ENCODE measurements around the gene HPN.
"Not testable (repeated sequence)": the region's sequence is repeated elsewhere in the genome, so short reads cannot be mapped to it uniquely, and the experiment has no call there.

HPN gene

DNA sequence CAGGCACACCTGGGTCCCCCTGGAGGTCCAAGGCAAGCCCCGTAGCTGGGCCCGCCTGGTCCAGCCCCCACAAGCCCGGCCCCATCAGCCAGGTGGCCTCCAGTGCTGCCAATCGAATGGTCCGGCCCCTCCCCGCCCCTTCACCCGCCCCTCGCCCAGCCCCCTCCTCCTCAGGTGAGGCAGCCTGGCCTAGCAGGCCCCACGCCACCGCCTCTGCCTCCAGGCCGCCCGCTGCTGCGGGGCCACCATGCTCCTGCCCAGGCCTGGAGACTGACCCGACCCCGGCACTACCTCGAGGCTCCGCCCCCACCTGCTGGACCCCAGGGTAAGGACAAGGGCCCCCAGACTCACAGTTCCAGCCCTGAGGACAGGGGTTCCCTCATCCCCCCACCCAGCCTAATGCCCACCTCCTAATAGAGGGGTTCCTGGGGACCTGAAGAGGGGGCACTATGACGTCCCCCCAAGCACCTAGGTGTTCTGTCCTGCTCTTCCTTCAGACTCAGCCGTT is at the start of gene HPN:
Gene HPN (plus strand): TSS at position 174 of the 508 bp plus-strand sequence. CDS start 786 bp downstream, outside the sequence.
- peak; percentile 83 for DNase-seq (ENCODE audit: low spot score)

DNA sequence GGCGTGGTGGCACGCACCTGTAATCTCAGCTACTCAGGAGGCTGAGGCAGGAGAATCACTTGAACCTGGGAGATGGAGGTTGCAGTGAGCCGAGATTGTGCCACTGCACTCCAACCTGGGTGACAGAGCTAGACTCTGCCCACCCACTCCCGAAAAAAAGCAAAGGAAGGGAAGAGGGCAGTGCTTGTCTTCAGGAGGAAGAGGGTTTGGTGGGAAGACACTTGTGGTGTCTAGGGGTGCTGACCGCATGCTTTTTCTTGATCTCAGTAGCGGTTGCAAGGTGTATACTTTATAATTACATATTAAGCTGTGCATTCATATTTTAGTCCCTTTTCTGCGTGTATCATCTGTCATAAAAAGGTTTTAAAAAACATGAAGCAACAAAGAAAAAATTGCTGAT is 48.9 kb upstream of the HPN start:
- DNase-seq (ENCODE audit: low spot score): not testable (repeated sequence)

DNA sequence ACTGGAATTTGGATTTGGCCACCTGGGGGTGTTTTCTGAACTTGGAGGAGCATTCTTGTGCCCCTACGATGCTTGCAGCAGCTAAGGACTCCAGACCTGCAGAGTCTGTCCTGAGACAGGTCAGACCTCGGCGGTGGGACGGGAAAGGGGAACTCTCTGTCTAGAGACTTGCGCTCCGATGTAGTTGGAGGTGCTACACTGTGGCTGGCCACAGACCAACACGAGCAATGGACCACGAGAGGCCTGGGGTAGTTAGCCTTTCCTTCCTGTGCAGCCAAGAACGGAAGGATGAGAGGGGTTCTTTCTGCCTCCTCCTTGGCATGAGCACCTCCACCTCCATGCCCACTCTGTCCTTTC is 47.3 kb upstream of the HPN start:
- DNase-seq (ENCODE audit: low spot score): no peak

DNA sequence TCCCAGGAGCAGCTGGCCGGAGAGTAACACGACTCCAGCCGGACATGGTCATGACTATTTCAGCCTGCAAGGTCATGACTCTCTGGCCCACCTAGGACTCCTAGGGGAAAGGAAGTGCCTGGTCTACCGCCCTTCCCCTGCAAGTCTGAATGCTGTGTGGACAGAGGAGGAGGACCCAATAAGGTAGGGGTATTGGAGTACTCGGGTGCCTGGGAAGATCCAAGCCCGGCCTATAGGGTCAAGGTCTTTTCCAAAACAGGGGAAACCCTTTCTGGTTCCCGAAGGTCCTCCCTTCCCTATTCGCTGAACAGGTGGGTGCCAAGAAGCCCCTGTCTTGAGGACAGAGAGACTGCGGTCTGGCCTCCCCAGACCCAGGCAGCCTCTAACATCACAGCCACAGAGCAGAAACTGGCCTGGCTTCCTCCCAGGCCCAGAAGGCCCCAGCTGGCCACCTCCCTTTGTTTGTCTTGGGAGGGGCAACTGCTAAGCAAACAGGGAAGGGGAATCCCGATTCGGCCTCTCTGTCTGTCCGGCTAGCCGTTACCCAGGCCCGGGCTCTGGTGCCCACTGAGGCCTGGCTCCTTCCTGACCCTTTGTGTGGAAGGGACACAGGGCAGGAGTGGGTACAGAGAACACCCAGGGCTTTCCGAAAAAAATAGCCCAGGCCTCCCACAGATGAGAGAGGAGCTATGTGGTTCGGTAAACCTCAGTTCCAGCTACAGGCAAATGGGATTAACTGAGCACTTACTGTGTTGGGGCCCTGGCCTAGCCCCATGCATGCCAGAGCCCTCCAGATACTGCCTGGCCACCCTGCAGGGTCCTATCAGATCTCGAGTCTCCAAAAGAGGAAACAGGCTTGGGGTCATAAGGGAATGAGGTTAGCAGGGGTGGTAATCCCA is 46.6 kb upstream of the HPN start:
- peak; percentile 87 for DNase-seq (ENCODE audit: low spot score)

DNA sequence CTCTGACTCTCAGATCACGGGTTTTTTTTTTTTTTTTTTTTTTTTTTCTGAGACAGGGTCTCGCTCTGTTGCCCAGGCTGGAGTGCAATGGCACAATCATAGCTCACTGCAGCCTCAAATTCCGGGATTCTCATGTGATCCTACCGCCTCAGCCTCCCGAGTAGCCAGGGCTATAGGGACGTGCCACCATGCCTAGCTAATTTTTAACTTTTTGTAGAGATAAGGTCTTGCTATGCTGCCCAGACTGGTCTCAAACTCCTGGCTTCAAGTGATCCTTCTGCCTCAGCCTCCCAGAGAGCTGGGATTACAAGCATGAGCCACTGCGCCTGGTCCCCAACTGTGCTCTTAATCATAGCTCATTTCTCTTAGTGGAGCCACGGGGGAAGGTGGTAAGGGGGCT is 46.0 kb upstream of the HPN start:
- DNase-seq (ENCODE audit: low spot score): no peak

DNA sequence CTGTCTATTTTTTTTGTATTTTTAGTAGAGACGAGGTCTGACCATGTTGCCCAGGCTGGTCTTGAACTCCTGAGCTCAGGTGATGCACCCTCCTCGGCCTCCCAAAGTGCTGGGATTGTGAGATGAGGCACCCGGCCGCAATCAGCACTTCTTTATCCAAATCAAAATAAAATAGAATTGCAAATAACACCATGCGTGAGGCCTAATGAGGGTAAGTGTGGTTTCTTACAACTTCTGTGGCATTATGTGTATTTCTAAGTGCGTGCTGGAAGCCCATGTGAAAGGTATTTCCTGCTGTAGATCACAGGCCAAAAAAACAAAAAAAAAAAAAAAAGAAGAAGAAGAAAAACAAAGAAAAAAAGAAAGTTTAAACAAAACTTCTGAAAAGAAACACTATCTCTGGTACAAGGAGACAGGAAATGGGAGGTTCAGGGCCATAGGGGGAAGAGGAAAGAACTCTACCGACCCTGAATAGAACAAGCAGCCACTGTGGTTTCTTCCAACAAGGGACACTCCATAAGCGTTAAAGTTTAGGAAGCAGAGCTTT is 44.4 kb upstream of the HPN start:
- no peak for DNase-seq (ENCODE audit: low spot score)

DNA sequence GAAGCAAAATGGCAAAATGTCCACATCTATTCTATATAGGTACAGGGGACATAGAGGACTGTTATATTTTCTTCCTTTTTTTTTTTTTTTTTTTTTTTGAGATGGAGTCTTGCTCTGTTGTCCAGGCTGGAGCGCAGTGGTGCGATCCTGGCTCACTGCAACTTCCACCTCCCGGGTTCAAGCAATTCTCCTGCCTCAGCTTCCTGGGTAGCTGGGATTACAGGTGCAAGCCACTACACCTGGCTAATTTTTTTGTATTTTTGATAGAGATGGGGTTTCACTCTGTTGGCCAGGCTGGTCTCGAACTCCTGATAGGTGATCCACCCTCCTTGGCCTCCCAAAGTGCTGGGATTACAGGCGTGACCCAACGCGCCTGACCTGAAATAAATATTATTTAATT is 43.3 kb upstream of the HPN start:
- not testable (repeated sequence) for DNase-seq (ENCODE audit: low spot score)

DNA sequence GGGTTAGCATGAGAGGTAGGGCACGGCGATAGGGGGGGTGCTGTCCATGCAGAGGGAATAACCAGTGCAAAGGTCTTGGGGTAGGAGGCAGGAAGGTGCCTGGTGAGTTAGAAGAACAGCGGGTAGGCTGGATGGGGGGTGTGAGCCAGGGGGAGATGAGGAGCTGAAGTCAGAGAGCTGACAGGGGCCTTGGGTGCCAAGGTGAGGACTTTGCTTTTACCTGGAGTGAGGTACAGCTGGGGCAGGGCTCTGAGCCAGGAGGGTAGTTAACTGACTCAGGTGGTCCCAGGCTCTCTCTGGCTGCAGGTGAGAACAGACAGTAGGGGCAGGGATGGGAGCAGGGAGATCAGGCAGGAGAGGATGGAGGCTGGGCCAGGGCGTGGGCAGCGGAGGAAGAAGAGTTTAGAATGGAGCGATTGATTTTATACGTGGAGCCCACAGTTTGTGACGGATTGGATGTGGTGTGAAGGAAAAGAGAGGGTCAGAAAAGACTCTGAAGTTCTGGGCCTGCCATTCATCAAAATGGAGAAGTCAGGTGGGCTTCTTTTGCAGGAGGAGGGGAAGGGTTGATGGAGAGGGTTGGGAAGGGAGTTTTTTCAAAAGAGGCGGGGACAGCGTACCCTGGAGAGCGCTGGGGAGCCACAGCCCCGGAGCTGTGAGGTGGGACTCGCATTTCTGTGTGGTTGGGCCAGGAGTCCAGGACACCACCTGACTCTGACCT is 42.6 kb upstream of the HPN start:
- DNase-seq (ENCODE audit: low spot score): peak; percentile 75

DNA sequence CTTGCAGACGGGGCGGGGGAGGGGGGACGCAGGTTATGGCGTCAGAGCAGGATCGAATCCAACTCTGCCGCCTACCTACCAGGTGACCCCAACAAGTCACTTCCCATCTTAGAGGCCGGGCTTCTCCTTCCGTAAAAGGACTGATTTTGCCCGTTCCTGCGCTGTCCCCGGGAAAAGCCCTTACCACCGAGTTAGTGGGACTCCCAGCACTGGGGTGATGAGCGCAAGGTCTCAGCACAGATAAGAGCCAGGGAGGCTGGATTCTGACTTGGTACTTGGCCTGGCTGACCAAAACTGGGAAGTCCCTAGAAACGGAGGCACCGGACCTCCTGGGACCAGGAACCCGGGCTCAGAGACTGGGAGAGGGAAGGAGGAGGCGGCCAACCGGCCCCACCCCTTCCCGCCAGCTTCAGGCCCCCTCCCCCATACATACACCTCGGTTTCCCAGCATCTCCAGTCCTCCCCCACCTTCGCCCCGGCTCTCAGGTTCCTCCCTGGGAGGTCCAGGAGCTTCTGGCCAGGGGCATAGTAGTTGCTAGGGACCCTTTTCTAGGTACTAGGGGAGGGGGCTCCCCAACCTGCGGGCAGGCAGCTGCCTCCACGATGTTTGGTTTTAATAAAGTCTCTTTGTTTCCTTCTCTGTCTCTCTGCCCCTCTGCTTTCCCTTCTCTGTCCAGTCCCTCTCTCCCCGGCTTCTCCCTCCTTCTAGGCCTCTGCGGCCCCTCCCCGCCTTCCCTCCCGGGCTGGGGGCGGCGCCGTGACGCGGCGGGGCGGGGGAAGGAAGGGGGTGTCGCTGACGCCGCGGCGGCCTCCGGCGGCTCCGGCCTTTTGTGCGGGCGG is 41.8 kb upstream of the HPN start, which contains the start of gene GRAMD1A:
Gene GRAMD1A (plus strand): TSS at position 826 of the 840 bp plus-strand sequence. CDS start 156 bp downstream, outside the sequence.
- peak; percentile 86 for DNase-seq (ENCODE audit: low spot score)

DNA sequence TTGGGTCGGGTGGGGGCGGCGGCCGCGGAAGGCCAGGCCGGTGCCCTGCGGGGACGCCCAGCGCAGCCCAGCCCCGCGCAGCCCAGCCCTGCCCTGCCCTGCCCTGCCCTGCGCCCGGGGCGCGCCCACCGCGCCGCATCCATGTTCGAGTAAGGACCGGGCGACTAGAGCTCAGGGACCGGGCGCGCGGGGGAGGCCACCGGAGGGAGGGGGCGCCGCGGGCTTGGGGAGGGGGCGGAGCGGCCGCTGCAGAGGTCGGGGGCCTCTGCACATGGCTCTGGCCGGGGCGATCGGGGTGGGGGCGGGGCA is 41.2 kb upstream of the HPN start:
- no peak for DNase-seq (ENCODE audit: low spot score)

DNA sequence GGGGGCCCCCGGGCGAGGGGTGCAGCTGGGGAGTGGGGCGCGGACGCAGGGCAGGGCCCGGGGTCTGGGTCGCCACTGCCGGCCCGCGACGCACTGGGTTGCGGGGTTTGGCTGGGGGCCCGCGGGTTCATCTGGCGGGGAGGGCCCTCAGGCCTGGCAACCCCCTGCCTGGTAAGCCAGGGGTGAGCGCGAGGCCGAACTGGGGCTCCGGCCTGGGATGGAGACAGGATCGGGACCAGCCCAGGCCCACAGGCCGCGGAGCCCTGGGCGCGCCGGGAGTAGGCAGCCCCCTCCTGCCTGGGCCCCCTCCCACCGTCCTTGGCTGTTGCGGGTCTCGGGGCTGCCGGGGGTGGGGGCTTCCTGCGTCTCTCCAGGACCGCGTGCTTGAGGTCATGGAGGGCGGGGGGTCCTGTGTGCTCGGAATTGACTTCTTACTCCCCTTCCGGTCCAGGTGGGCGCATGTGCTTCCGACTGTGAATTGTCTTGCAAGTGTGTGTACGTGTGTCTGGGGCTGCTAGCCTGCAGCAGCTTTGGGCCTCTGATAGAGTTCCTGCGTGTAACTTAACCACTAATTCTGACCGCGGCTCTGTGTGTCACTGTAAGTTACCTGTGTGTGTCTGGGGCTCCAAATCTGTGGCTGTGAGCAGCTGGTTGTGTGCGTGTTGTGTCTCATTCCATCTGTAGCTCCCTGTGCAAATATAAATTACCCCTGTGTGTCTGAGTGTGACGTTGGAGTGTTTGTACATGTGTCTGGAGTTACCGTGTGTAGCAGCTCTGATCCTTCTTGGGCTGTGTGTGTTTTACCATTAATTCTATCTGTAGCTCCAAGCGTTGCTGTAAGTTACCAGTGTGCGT is 40.6 kb upstream of the HPN start:
- DNase-seq (ENCODE audit: low spot score): no peak

DNA sequence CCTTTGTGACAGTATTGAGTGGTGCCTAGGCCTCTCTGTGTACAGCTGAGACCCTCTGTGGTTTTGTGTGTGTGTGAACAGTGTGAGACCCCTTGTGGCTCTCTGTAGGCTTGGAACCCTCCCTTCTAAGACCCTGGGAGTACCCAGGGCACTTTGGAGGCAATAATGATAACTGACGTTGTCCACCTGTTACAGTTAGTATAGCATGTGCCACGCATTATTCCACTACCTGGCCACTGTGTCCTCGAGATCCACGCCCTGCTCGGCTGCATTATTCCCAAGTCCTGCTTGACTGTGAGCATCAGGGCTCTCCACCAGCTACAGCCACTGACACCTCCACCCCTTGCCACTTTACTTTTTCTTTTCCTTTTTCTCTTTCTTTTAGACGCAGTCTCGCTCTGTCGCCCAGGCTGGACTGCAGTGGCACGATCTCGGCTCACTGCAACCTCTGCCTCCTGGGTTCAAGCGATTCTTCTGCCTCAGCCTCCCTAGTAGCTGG is 39.4 kb upstream of the HPN start:
- DNase-seq (ENCODE audit: low spot score): no peak

DNA sequence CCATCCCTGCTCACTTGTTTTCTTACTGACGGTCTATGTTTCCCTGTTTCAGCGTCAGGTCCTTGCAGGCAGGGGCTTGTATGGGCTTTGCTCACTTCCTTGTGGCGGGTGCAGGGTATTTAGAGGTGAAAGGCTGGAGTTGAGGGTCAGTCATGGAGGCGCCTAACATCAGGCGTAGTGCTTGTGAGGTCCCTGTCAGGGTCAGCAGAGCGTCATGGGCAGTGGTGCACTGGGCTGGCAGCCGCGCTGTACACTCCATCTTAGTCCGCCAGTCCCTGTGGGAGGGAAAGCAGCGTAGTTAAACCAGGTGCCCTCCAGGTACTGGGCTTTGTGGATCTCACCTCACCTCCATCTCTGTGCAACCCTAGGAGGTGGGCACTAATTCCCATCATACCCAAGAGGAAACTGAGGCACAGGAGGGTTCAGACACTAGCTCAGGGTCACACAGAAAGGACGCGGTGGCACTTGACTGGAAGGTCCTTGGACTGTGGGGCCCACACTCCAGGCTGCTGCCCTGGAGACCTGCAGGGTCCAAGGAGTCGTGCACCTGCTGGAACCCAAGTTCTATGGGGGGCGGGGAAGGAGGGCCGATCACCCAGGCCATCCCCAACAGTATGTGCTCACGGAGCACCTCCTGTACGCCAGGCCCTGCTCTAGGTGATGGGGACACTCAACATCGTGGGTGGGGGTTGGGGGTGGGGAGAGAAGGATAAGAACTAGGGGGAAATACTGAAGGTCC is 36.8 kb upstream of the HPN start:
- no peak for DNase-seq (ENCODE audit: low spot score)

DNA sequence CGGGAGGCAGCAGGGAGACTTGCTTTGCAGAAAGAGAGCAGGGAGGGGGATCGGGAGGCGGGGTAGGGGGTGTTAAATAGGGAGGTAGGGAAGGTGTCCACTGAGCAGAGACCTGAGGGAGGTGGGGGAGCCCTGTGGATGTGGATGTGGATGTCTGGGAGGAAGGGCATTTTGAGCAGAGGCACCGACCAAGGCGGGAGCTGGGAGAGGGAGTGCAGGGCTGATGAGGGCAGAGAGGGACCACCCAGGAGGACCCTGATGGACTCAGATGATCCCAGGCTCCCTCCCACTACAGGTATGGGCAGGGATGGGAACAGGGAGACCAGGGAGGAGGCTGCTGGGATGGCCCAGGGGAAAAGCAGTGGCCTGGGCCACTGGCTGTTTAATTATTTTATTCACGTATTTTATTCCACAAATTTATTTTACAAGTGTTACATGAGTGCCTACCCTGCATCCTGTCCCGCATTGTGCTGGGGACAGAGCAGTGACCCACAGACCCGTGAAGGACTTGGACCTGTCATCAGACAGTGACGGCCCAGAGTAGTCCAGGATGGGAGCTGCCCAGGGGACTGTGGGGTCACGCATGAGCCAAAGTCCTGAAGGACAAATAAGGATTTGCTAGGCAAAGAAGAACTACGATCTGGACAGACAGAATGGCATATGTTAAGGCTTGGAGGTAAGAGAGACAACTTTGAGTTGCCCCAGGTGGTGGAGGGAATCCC is 36.1 kb upstream of the HPN start:
- DNase-seq (ENCODE audit: low spot score): no peak

DNA sequence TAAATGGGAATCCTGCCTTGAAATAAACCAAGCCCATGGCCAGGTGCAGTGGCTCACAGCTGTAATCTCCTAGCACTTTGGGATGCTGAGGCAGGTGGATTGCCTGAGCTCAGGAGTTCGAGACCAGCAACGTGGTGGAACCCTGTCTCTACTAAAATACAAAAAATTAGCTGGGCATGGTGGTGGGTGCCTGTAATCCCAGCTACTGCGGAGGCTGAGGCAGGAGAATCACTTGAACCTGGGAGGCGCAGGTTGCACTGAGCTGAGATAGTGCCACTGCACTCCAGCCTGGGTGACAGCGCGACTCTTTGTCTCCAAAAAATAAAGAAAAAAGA is 35.5 kb upstream of the HPN start:
- not testable (repeated sequence) for DNase-seq (ENCODE audit: low spot score)

DNA sequence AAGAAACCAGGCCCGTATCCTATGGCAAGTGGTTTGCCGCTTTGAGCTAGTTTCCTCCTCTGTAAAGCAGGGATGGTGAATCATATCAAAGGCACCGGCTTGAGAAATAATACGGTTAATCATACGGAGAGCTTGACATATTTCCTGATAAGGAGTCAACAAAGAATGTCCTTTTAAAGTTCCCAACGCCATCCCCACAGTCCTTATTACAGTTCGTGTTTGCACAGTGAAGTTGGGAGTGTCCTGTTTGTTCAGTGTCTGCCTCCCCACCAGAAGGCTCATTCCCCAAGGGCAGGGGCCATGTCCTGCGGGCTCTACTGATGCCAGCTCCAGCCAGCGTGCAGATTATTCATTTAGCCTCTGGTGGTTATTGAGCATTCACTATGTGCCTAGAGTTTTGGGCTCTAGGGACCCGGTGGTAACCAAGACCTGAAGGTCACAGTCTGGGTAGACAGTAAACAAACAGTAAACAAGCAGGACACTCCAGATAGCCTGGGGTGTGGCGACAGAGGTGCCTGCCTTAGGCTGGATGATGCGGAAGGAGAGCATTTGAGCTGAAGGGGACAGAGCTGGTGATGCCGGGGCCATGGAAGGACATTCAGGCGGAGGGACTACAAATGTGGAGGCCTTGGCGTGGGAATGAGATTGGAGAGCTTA is 35.1 kb upstream of the HPN start:
- DNase-seq (ENCODE audit: low spot score): peak; percentile 96

DNA sequence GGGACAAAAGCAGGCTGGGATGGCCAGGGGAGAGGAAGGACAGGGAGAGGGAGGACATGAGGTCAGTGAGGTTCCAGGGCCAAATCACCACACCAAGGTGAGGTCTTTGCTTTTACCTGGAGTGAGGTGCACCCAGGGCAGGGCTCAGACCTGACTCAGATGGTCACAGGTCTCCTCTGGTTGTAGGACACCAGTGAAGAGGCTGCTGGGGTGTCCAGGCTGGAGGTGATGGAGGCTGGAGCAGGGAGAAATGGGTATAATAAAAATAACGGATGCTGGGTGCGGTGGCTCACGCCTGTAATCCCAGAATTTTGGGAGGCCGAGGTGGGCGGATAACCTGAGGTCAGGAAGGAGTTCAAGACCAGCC is 34.5 kb upstream of the HPN start:
- DNase-seq (ENCODE audit: low spot score): no peak

DNA sequence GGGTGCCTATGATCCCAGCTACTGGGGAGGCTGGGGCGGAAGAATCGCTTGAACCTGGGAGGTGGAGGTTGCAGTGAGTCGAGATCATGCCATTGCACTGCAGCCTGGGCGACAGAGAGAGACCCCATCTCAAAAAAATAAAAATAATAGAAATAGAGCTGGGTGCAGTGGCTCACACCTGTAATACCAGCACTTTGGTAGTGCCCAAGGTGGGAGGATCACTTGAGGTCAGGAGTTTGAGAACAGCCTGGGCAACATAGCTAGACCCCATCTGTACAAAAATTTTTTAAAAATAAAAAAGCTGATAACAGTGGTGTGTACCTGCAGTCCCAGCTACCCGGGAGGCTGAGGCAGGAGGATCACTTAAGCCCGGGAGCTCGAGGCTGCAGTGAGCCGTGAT is 34.1 kb upstream of the HPN start:
- not testable (repeated sequence) for DNase-seq (ENCODE audit: low spot score)

DNA sequence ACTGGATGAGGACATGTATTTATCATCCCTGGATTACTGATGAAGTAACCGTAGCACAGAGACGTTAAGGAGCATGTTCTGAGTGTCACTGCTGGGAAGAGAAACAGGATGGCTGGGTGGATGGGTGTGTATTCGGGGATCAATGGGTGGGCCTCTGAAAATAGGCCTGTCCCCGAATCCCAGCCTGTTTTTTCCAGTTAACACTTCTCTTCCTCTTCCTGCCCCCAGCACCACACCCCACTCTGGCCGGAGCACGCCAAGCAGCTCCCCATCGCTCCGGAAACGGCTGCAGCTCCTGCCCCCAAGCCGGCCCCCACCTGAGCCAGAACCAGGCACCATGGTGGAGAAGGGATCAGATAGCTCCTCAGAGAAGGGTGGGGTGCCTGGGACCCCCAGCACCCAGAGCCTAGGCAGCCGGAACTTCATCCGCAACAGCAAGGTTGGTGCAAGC is 32.6 kb upstream of the HPN start:
- no peak for DNase-seq (ENCODE audit: low spot score)
